ENCODE data around the gene HLA-DMB. TPM values are rescaled to one million over a fixed set of nuclear protein-coding genes. Genes with fewer than 3 reads are reported as not detected.

The HLA-DMB gene
- total and polyA plus RNA-seq, 5 donors: 6.0 to 15.7 (median 10.8) TPM

- intact Hi-C loops (cut with DNase I): no loop called here
- no peak for DNase-seq
- no peak overlapping the region for H3K4me3 ChIP-seq (ENCODE audit: low read length)
- ATAC-seq: no peak
- H3K27me3 ChIP-seq (ENCODE audit: control insufficient read depth, insufficient read depth): no peaks in the 10 kb centered on the region
- no peaks in the 10 kb centered on the region for H3K9me3 ChIP-seq (ENCODE audit: control insufficient read depth, low read length)
- H3K4me1 ChIP-seq (ENCODE audit: control insufficient read depth, insufficient read depth, low read length): no peaks in the 10 kb centered on the region
- WGBS: 47% methylated on average over 1 of the region's 1 CpG
- no peak overlapping the region for H3K27ac ChIP-seq (ENCODE audit: low read length)
Measured at GRCh38 chr6:32963866-32964265, 23.0 kb upstream of the HLA-DMB start.

GRCh38 chr6:32962213-32962826 lies 21.5 kb upstream of the HLA-DMB start:
- Histone ChIP-seq H3K4me3 (ENCODE audit: low read length) (no peak overlapping the region), H3K27ac (ENCODE audit: low read length) (no peak overlapping the region), H3K27me3 (ENCODE audit: control insufficient read depth, insufficient read depth) (no peaks in the 10 kb centered on the region), H3K9me3 (ENCODE audit: control insufficient read depth, low read length) (no peaks in the 10 kb centered on the region), H3K4me1 (ENCODE audit: control insufficient read depth, insufficient read depth, low read length) (no peaks in the 10 kb centered on the region)
- 75% methylated on average over 1 of the region's 1 CpG for WGBS
- DNase-seq (no peak), ATAC-seq (no peak)
- intact Hi-C loops (cut with DNase I): no loop called here

GRCh38 chr6:32960563-32960962 lies 19.7 kb upstream of the HLA-DMB start:
- Histone ChIP-seq H3K27me3 (ENCODE audit: control insufficient read depth, insufficient read depth) (no peaks in the 10 kb centered on the region), H3K9me3 (ENCODE audit: control insufficient read depth, low read length) (no peaks in the 10 kb centered on the region), H3K27ac (ENCODE audit: low read length) (no peak overlapping the region), H3K4me1 (ENCODE audit: control insufficient read depth, insufficient read depth, low read length) (no peaks in the 10 kb centered on the region), H3K4me3 (ENCODE audit: low read length) (no peak overlapping the region)
- ATAC-seq: no peak
- WGBS: 96% methylated on average over 5 of the region's 5 CpGs
- DNase-seq: no peak
- intact Hi-C loops (cut with DNase I): no loop called here

- intact Hi-C loops (cut with DNase I): no loop called here
- 85% methylated on average over 2 of the region's 2 CpGs for WGBS
- ATAC-seq (no peak), DNase-seq (no peak)
- no peak overlapping the region for H3K4me3 ChIP-seq (ENCODE audit: low read length)
- no peaks in the 10 kb centered on the region for H3K4me1 ChIP-seq (ENCODE audit: control insufficient read depth, insufficient read depth, low read length)
- H3K9me3 ChIP-seq (ENCODE audit: control insufficient read depth, low read length): no peaks in the 10 kb centered on the region
- H3K27me3 ChIP-seq (ENCODE audit: control insufficient read depth, insufficient read depth): no peaks in the 10 kb centered on the region
- H3K27ac ChIP-seq (ENCODE audit: low read length): no peak overlapping the region
Measured at GRCh38 chr6:32956176-32956575, 15.3 kb upstream of the HLA-DMB start.

GRCh38 chr6:32954986-32955802 lies 14.4 kb upstream of the HLA-DMB start:
- intact Hi-C loops (cut with DNase I): no loop called here

GRCh38 chr6:32954267-32954666 lies 13.4 kb upstream of the HLA-DMB start:
- intact Hi-C loops (cut with DNase I): no loop called here
- ATAC-seq: no peak
- WGBS: 93% methylated on average over 4 of the region's 4 CpGs

More at GRCh38 chr6:32954986-32955802, 14.4 kb upstream of the HLA-DMB start:
- DNase-seq (no peak), ATAC-seq (no peak)
- Histone ChIP-seq H3K4me3 (ENCODE audit: low read length) (no peak overlapping the region), H3K27me3 (ENCODE audit: control insufficient read depth, insufficient read depth) (no peaks in the 10 kb centered on the region), H3K9me3 (ENCODE audit: control insufficient read depth, low read length) (no peaks in the 10 kb centered on the region), H3K27ac (ENCODE audit: low read length) (no peak overlapping the region), H3K4me1 (ENCODE audit: control insufficient read depth, insufficient read depth, low read length) (no peaks in the 10 kb centered on the region)
- WGBS: 32% methylated on average over 3 of the region's 3 CpGs

GRCh38 chr6:32953775-32954174 lies 12.9 kb upstream of the HLA-DMB start:
- intact Hi-C loops (cut with DNase I): no loop called here
- no peak for DNase-seq
- H3K4me1 ChIP-seq (ENCODE audit: control insufficient read depth, insufficient read depth, low read length): no peaks in the 10 kb centered on the region
- ATAC-seq: no peak
- H3K4me3 ChIP-seq (ENCODE audit: low read length): no peak overlapping the region
- H3K9me3 ChIP-seq (ENCODE audit: control insufficient read depth, low read length): no peaks in the 10 kb centered on the region
- H3K27me3 ChIP-seq (ENCODE audit: control insufficient read depth, insufficient read depth): no peaks in the 10 kb centered on the region
- WGBS: 59% methylated on average over 4 of the region's 4 CpGs
- no peak overlapping the region for H3K27ac ChIP-seq (ENCODE audit: low read length)

More at GRCh38 chr6:32954267-32954666, 13.4 kb upstream of the HLA-DMB start:
- no peaks in the 10 kb centered on the region for H3K9me3 ChIP-seq (ENCODE audit: control insufficient read depth, low read length)
- no peak overlapping the region for H3K27ac ChIP-seq (ENCODE audit: low read length)
- H3K4me1 ChIP-seq (ENCODE audit: control insufficient read depth, insufficient read depth, low read length): no peaks in the 10 kb centered on the region
- H3K27me3 ChIP-seq (ENCODE audit: control insufficient read depth, insufficient read depth): no peaks in the 10 kb centered on the region
- no peak overlapping the region for H3K4me3 ChIP-seq (ENCODE audit: low read length)
- DNase-seq: no peak

GRCh38 chr6:32952817-32953739 lies 12.2 kb upstream of the HLA-DMB start, which contains the start of gene HLA-DMA:
HLA-DMA (minus strand) TSS chr6:32953097; CDS start chr6:32953036, 61 bp downstream.
- intact Hi-C loops (cut with DNase I): no loop called here
- Histone ChIP-seq H3K9me3 (ENCODE audit: control insufficient read depth, low read length) (no peaks in the 10 kb centered on the region), H3K27me3 (ENCODE audit: control insufficient read depth, insufficient read depth) (no peaks in the 10 kb centered on the region), H3K4me1 (ENCODE audit: control insufficient read depth, insufficient read depth, low read length) (no peaks in the 10 kb centered on the region), H3K4me3 (ENCODE audit: low read length) (peak within 1 kb of the TSS; percentile 39), H3K27ac (ENCODE audit: low read length) (peak within 1 kb of the TSS; percentile 90)
- peak; percentile 99 to 100 for ATAC-seq
- DNase-seq: peak; percentile 85 to 90 (median 89)
- 34% methylated on average over 10 of the region's 10 CpGs for WGBS

- Histone ChIP-seq H3K27ac (ENCODE audit: low read length) (no peak overlapping the region), H3K27me3 (ENCODE audit: control insufficient read depth, insufficient read depth) (no peaks in the 10 kb centered on the region), H3K9me3 (ENCODE audit: control insufficient read depth, low read length) (no peaks in the 10 kb centered on the region), H3K4me1 (ENCODE audit: control insufficient read depth, insufficient read depth, low read length) (no peaks in the 10 kb centered on the region), H3K4me3 (ENCODE audit: low read length) (no peak overlapping the region)
- DNase-seq (no peak), ATAC-seq (no peak)
- 91% methylated on average over 8 of the region's 8 CpGs for WGBS
- intact Hi-C loops (cut with DNase I): no loop called here
Measured at GRCh38 chr6:32950449-32950848, 9.6 kb upstream of the HLA-DMB start.

GRCh38 chr6:32950010-32950409 lies 9.2 kb upstream of the HLA-DMB start:
- H3K4me1 ChIP-seq (ENCODE audit: control insufficient read depth, insufficient read depth, low read length): no peaks in the 10 kb centered on the region
- 91% methylated on average over 3 of the region's 3 CpGs for WGBS
- no peaks in the 10 kb centered on the region for H3K9me3 ChIP-seq (ENCODE audit: control insufficient read depth, low read length)
- H3K27me3 ChIP-seq (ENCODE audit: control insufficient read depth, insufficient read depth): no peaks in the 10 kb centered on the region
- DNase-seq (no peak), ATAC-seq (no peak)
- H3K27ac ChIP-seq (ENCODE audit: low read length): no peak overlapping the region
- no peak overlapping the region for H3K4me3 ChIP-seq (ENCODE audit: low read length)
- intact Hi-C loops (cut with DNase I): no loop called here
